Measurements from ENCODE around the gene PEX5.

PEX5 gene

DNA sequence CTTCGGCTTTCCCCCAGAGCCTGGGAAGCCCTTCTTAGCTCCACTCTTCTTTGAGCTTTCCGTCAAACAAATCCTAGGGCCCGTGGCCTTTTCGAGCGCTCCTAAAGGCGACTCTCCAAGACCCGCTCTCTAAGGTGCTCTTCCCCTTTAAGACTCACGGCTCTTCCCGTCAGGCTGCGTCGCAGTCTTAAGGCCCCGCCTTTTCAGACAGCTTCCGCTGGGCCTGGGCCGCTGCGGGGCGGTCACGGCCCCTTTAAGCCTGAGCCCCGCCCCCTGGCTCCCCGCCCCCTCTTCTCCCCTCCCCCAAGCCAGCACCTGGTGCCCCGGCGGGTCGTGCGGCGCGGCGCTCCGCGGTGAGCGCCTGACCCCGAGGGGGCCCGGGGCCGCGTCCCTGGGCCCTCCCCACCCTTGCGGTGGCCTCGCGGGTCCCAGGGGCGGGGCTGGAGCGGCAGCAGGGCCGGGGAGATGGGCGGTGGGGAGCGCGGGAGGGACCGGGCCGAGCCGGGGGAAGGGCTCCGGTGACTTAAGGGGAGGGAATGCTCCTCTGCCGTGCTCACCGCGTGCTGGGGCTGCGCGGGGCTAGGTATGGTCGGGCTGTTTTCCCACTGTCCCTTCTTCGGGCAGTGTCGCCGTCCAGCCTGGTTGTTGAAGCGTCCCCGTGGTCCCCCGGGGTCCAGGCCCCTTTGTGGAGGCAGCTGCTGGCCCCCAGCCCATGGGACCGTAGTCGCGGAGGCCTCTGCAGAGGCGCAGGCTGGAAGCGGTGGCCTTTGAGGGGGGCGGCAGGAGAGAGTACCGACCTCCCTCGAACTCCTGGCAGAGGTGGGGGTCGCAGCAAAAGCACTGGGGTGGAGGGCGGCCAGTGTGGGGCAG, at the start of gene PEX5:
PEX5 (plus strand) TSS at position 289 of the 870 bp plus-strand sequence. CDS start 692 bp downstream, outside the sequence.
- DNase-seq (ENCODE audit: low spot score): peak; percentile 93

DNA sequence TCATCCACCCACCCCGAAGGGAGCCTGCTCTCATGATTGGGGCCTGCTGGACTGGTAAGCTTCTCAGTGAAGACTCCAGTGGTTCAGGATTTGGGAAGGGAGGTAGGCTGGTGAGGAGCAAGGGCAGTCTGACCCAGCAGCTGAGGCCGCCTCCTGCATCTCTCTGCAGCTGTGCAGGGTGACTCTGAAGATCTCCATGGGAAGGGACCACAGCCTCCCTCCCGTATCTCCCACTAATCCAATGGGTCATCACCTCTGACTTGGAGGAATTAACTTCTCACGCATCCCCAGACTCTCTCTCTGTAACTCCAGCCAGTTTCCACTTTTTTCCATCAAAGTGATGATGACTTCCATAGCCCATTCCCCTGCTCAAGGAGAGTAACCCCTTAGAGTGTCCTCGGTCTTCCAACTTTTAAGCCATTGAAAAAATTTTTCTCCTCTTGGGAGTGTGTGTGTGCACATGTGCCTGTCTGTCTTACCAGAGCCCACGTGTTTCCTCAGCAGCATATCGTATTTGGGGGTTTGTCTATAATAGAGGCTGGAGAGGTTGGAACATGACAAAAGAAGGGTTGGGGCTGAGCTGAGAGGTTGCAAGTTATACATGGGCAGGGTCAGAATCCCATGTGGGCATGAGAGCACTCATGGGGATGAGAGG, 48.0 kb upstream of the PEX5 start:
- no peak for DNase-seq (ENCODE audit: low spot score)

DNA sequence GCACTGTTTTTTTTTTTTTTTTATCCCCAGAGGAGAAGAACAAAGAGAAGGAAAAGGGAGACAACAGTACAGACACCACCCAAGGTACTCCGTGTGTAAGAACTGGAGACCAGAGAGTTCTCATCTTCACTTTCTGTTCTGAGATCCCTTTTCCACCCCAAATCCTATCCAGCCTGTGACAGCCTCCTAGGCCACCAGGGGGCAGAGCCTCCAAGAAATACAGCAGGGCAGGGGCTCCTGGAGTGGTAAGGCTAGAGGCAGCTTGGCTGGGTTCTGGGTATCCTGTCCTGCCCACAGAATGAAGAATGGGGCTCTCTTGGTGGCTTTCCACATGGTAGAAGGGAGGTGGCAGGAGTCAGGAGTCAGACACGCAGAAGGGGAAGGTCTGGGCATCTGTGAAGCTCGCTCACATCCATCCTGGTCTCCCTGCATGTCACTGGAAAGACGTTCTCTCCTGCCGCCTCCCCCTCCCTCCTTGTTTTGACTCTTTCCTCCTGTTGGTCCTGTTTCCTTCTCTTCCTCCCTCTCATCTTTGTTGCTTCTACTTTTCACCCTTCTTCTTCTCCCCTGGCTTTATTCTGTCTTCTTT, 47.3 kb upstream of the PEX5 start:
- DNase-seq (ENCODE audit: low spot score): peak; percentile 69

DNA sequence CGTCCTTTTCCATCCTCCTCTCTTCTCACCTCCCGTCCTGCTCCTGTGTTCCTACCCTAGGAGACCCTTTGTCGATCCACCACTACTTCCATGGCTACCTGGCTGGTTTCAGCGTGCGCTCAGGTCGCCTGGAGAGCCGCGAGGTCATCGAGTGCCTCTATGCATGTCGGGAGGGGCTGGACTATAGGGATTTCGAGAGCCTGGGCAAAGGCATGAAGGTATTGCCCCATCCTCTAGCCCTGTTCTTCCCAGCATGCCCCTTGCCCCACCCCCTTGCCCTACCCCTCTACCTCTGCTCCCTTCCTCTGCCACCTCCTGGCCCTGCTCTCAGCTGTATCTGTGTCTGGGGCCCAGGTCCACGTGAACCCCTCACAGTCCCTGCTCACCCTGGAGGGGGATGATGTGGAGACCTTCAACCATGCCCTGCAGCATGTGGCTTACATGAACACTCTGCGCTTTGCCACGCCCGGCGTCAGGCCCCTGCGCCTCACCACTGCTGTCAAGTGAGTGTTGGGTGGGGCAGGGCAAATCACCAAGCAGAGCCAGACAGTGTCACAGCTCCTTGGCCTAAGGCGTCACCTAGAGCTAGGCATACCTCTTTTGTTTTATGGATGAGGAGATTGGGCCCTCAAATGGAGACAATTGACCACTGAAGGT, 46.5 kb upstream of the PEX5 start:
- DNase-seq (ENCODE audit: low spot score): no peak

DNA sequence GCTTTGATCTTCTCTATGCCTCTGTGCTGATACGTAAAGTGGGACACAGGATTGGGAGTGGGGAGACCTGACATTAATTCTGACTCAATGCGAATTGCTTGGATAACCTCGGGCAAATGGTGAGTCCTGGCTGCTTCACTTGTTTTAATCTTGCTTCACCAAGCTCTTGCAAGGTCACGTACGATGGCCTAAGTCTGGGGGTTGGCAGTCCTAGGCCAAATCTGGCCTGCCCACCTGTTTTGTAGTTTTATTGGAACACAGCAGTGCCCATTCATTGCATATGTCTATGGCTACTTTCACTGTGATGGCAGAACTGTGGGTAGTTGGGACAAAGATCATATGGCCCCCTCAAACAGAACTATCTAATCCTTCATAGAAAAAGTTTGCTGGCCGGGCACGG, 45.9 kb upstream of the PEX5 start:
- no peak for DNase-seq (ENCODE audit: low spot score)

DNA sequence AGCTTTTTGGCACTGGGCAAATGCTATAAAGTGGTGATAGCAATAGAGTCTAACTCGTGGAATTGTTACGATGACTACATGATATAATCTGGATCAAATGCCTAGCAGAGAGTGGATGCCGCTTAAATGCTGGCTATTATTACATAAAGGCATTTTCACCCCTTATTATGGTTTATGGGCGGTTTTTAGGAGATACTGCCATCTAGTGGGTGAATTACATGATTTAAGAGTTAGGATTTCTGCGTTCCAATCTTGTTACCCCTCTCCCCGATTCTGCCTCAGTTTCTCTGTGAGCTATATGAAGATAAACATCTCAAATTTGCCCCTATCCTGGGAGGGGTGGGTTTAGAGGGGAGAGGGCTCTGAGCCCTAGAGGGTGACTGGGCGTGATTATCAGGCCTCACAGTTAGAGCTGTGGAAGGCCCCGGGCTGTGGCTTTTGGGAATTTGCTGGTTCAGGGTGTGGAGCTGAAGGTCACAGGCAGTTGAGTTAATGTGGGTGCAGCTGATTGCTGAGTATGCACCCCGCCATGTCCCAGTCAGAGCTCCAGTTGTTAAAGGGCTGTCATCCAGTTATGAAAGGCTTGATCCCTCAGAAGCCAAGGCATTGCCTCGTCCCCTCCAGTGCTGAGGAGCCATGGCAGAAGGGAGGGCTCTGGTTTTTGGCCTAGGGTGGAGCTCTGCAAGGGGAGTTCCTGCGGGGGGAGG, 44.9 kb upstream of the PEX5 start:
- peak; percentile 57 for DNase-seq (ENCODE audit: low spot score)

DNA sequence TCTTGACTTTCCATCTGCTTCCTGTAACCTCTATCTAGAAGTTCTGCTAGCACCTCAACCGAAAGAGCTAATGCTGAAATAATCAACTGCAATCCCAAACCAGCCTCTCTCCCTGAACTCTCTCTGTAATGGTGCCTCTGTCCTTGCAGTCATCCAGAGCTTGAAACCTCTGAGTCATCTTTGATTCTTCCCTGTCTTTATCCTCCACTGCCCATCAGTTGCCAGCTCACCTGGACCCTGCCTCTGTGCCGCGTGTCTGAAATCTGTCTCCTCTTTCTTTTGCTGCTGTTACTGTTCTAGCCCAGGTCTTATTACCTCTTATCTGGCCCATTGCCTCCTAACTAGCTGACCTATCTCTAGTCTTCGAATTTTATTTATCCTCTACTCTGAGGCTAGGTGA, 43.8 kb upstream of the PEX5 start:
- no peak for DNase-seq (ENCODE audit: low spot score)

DNA sequence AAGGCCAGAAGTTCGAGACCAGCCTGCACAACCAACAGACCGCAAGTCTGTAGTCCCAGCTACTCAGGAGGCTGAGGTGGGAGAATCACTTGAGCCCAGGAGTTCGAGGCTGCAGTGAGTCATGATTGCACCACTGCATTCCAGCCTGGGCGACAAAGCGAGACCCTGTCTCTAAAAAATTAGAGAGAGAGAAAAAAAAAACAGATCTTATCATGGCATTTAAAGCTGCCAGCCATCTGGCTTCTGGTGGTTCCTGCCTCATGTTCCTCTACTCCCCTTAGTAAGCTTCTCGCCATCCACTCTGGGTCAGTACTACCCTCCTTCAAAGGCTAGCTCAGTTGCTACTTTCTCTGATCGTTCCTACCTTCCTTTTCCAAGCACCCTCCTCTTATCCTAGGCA, 43.3 kb upstream of the PEX5 start:
- no peak for DNase-seq (ENCODE audit: low spot score)

DNA sequence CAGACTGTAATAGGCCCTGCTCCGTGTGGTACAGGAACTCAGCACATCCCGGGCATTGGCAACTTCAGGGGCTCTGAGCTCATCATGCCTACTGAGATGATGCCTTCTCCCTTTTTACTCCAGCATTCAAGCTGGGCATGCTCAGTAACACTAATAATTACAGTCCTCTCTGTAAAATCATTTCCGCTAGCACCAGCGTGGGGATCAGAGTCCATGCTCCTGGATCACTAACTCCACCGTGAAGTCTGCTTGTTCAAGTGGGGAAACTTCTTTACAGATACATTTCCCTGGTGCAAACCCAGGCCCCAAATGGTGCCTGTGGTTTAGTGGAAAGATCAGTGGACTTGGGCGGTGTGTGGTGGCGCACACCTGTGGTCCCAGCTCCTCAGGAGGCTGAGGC, 42.6 kb upstream of the PEX5 start:
- no peak for DNase-seq (ENCODE audit: low spot score)

DNA sequence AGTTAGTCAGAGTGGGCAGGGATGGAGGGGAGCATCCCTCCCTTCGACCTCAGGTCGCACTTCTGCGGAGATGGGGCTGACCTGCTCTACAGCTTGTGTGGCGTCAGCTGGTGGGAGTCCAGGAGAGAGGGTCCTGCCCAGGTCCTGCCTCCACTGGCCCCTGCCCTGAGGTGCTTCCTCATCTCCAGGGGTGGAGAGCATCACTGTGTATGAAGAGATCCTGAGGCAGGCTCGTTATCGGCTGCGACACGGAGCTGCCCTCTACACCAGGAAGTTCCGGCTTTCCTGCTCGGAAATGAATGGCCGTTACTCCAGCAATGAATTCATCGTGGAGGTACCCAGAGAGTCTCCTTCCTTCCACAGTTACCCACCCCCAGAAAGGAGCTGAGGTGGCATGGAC, 39.1 kb upstream of the PEX5 start:
- DNase-seq (ENCODE audit: low spot score): no peak

DNA sequence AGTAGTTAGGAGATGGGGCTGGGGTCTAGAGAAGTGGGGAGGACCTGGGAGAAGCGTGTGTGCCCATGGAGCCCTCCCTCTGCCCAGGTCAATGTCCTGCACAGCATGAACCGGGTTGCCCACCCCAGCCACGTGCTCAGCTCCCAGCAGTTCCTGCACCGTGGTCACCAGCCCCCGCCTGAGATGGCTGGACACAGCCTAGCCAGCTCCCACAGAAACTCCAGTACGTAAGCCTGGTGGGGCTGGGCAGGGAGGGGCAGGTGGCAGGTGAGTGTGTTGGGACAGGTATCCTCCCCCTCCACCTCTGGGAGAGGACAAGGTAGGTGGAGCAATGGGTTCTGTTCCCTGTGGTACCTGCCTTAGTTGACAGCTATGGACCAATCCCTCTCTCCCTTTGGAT, 38.6 kb upstream of the PEX5 start:
- DNase-seq (ENCODE audit: low spot score): no peak

DNA sequence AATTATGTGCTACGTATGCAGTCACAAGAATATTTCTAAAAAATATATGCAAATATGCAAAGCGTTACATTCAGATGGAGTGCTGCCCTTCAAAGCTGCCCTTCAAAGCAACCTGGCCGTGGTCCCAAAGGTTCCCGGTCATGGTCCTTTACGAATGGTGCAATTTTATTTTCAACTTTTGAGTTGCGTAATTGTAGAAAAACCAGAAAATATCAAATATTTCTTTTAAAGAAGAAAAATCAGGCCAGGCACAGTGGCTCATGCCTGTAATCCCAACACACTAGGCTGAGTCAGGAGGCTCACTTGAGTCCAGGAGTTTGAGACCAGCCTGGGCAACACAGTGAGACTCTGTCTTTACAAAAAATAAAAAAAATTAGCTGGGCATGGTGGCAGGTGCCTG, 38.0 kb upstream of the PEX5 start:
- DNase-seq (ENCODE audit: low spot score): no peak

DNA sequence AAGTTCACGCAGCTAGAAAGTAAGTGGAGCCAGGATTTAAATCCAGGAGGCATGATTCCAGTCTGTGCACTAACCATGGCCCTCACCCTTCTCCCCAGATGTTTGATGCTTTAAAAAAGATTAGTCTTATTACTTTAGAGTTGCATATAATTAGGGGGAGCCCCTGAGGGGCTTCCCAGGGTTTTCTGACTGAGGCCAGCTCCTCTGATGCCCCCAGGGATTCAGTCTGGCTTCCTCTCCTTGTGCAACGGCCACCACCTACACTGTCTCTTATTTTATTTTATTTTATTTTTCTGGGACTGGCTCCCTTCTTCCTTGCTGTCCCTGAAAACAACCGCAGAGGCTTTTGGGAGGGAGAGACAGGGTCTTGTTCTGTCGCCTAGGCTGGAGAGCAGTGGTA, 36.7 kb upstream of the PEX5 start:
- no peak for DNase-seq (ENCODE audit: low spot score)

DNA sequence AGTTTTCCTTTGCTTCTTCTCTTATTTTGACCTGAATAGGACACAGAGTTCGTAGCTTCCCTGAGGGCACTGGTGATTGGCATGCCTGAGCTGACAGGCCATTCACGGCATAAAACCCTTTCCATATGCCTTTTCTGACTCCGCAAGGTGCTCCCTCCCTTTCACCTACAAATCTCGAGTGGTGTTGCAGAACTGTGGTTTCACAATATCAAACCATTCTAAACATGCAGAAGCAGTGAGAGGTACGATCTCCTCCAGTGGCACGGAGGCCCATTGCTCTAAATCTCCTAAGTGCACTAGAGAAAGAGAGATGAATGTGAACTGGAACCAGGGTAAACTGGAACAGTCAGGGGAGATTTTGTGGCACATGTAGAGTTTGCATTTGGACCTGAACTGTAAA, 35.4 kb upstream of the PEX5 start:
- DNase-seq (ENCODE audit: low spot score): no peak

DNA sequence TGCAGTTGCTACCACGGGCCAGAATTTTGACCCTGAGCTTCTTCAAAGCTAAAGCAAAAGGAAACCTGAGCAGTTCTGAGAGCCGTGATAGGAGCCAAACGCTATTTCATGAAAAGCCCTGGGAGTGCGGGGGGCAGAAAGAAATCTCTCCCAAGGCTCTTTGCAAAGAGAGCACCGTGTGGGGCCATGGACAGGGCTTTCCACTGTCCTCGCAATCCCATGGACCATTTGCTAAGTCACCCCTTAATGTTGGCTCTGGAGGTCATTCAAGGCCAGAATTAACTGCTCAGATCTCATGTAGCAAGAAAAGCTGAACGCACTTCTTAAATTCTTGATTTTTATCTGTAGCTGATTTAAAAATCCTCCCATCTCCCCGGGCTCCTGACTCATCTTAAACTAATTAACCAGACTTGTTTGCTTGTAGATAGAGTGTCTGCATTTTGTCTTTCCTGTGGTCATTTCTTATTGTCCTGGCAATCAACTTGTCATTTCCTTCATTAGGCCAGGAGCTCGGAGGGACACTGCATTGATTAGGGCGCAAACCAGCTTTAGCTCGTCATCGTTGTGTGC, 34.5 kb upstream of the PEX5 start:
- DNase-seq (ENCODE audit: low spot score): no peak

DNA sequence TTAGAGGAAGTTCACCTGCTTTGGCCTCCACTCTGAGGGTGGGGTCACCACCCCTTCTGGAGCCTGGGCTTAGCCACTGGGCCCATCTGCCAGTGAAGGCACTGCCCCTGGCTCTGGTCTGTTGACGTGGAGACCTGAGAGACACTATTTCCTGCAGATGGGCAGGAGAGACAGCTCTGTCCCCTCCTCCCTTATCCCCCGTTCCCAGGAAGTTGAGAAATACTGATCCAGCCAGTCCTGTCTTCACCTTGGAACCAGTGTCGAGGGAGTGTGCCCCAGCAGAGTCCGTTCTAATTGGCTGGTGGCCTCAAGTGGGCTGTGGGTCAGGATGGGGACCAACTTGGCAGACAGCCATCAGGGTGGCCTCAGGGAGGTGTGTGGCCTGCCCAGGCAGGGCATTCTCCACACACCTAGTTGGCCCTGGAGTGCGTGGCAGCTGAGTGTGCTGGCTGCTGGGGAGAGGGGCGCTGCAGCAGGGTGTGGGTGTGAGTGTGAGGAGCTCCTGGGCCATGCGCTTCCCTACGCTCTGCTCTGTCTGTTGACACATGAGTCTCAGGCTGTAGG, 33.9 kb upstream of the PEX5 start:
- no peak for DNase-seq (ENCODE audit: low spot score)

DNA sequence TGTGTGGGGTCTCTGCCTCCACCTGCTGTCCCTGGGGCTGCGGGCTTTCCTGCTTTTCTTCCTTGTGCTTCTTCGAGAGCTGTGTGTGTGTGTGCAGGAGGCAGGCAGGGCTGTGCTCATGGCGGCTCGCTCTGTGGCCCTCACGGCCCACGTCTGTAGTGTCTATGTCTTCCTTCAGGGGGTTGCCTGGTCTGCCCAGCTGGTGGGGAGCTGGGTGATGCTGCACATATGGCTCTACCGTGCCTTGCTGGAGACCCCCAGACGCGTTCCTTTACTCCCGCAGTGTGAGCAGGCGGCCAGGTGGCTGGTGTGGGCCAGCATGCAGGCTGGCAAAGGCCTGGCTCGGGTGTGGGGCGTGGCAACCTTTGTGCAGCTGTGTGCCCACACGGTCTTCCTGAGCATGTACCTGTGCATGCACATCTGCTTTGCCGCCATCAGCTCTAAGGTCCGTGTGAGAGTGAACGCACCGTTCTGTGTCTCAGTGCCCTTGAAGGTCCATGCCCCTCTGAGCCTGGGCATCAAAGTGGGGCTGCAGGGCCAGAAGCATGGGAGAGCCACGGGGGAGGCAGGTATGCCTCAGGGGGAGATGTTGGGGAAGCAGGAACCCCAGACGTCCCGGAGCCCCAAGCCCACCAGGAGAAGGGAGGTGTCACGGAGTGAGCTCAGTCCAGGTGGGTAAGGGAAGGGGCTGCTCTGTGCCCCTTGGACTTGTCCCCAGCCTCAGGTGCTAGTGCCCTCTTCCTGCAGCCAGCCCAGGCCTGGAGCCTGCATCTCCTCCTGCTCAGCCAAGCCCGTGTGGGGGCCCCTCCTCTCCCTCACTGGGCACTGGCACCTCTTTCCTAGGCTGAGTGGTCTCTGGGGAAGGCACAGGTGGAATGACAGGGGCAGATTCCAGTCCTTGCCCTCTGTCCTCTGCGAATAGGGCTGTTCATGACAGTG, 33.0 kb upstream of the PEX5 start:
- no peak for DNase-seq (ENCODE audit: low spot score)

DNA sequence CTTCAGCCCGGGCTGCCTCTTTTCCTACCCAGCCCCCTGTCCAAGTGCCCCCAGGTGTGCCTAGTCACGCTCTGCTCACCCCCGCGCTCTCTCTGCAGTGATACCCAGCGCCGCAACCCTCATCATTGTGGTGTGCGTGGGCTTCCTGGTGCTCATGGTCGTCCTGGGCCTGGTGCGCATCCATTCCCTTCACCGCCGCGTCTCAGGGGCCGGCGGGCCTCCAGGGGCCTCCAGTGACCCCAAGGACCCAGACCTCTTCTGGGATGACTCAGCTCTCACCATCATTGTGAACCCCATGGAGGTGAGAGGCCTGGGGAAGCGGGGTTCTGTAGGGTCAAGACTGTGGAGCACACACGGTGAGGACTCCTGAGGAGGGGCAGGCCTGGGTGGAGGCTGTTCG, 32.1 kb upstream of the PEX5 start:
- no peak for DNase-seq (ENCODE audit: low spot score)

DNA sequence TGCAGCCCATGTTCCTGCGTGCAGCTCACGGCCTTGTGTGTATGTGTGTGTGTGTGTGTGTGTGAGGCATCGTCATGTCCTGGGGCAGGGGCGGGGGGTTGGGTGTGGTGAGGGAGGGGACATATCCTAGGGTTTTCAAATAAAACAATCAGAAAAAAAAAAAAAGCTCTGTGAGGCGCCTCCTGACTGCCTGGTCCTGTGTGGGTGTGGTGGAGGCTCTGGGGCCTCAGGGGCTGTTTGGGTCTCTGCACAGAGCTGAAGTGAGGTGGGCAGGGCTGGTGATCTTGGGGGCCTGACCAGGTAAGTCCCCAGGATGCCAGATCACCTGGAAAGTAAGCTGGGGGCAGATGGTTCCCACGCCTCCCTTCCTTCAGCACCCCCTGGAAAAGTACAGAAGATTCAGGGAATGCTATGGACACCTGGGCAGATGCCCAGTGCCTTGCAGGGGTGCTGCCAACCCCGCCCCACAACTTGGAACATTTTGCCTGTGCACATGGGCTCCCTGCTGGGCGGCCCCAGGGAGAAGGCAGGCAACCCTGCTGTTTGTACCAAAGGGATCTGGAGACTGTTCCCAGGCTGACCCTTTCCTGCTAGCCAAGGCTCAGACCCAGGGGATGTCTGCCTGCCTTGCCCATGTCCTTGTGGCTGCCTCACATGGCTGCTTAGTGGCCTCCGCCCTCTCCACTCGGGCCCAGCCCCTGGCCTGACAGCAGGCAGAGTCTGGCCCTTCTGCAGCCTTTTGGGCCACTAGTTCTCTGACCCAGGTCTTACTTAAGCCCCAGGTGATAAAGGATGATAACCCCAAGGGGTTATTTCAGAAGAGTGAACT, 30.5 kb upstream of the PEX5 start:
- DNase-seq (ENCODE audit: low spot score): no peak
